Fibroblast of mammary gland (primary cell): ENCODE results near the gene HAP1.

ENCODE experiments used
- DNase-seq: peaks from one replicate; pipeline ENCODE4 v3.0.0-alpha.2; 2010; ENCODE audit warnings: low read depth
- H3K4me3 ChIP-seq: 2 replicates; pipeline ENCODE4 v1.5.1; 2011; ENCODE audit warnings: low read depth, mild to moderate bottlenecking, low read length, moderate library complexity; ENCODE audit not compliant: control insufficient read depth
- CTCF ChIP-seq: conservative IDR thresholded peaks from 2 replicates; pipeline ENCODE4 v1.5.1; 2011; ENCODE audit warnings: low read depth, low read length, inconsistent platforms; ENCODE audit not compliant: control insufficient read depth, insufficient read depth

Gene HAP1

GRCh38 chr17:41728056-41728455 is 6.4 kb downstream of the HAP1 start:
- no peak for TF ChIP-seq CTCF
- DNase-seq: no peak
- no peak overlapping the region for H3K4me3 ChIP-seq

- no peak for TF ChIP-seq CTCF
- H3K4me3 ChIP-seq: no peak overlapping the region
- DNase-seq: no peak
These were observed 9.3 kb downstream of the HAP1 start for GRCh38 chr17:41725134-41725533.

GRCh38 chr17:41724476-41725050 is 9.9 kb downstream of the HAP1 start:
- H3K4me3 ChIP-seq: no peak overlapping the region
- no peak for TF ChIP-seq CTCF
- DNase-seq: no peak

- H3K4me3 ChIP-seq: no peak overlapping the region
- no peak for TF ChIP-seq CTCF
- no peak for DNase-seq
These were observed 10.5 kb downstream of the HAP1 start for GRCh38 chr17:41723801-41724475.

GRCh38 chr17:41722231-41722630 is 12.2 kb downstream of the HAP1 start:
- no peak for DNase-seq
- no peak overlapping the region for H3K4me3 ChIP-seq
- no peak for TF ChIP-seq CTCF

- DNase-seq: no peak
- TF ChIP-seq CTCF: no peak
- no peak overlapping the region for H3K4me3 ChIP-seq
These were observed 16.2 kb downstream of the HAP1 start for GRCh38 chr17:41718287-41718645.
